ENCODE data around the gene APLP1. TPM values are rescaled to one million over a fixed set of nuclear protein-coding genes. Genes with fewer than 3 reads are reported as not detected.
"Not testable (repeated sequence)": the region's sequence is repeated elsewhere in the genome, so short reads cannot be mapped to it uniquely, and the experiment has no call there.

APLP1 gene
- polyA plus RNA-seq, 10 donors, result 3.8 to 12.7 (median 5.9) TPM

GRCh38 chr19:35852029-35852780 lies 16.2 kb upstream of the APLP1 start, which contains the start of gene NPHS1:
TSS of gene NPHS1 (minus strand) at chr19:35852504. CDS start at chr19:35851837, 667 bp downstream.
- no peak for DNase-seq

GRCh38 chr19:35853038-35853756 lies 15.2 kb upstream of the APLP1 start:
- no peak for DNase-seq

- peak in 1 of 3 donors; percentile 66 for DNase-seq
Measured at GRCh38 chr19:35856546-35857149, 11.7 kb upstream of the APLP1 start, which contains the start of gene KIRREL2. TSS of gene KIRREL2 (plus strand) at chr19:35856911. CDS start at chr19:35857120, 209 bp downstream.

- DNase-seq, result no peak
Measured at GRCh38 chr19:35858311-35858710, 10.1 kb upstream of the APLP1 start.

- DNase-seq, result no peak
Measured at GRCh38 chr19:35859414-35859813, 9.0 kb upstream of the APLP1 start.

GRCh38 chr19:35860436-35860817 lies 7.9 kb upstream of the APLP1 start:
- DNase-seq, result no peak

- DNase-seq, result no peak
Measured at GRCh38 chr19:35860818-35861639, 7.3 kb upstream of the APLP1 start.

- no peak for DNase-seq
Measured at GRCh38 chr19:35861640-35862160, 6.7 kb upstream of the APLP1 start.

- no peak for DNase-seq
Measured at GRCh38 chr19:35862528-35862927, 5.8 kb upstream of the APLP1 start.

GRCh38 chr19:35863018-35863417 lies 5.4 kb upstream of the APLP1 start:
- no peak for DNase-seq

GRCh38 chr19:35868823-35869326 lies 501 bp downstream of the APLP1 start:
- DNase-seq, result peak in 1 of 3 donors; percentile 42

GRCh38 chr19:35869327-35870123 lies 1.2 kb downstream of the APLP1 start:
- DNase-seq, result peak in 2 of 3 donors; percentile 29 to 68

- DNase-seq, result not testable (repeated sequence)
Measured at GRCh38 chr19:35870124-35870736, 1.9 kb downstream of the APLP1 start.

- DNase-seq, result no peak
Measured at GRCh38 chr19:35870798-35871197, 2.4 kb downstream of the APLP1 start.

GRCh38 chr19:35871611-35872010 lies 3.2 kb downstream of the APLP1 start:
- DNase-seq, result no peak

- no peak for DNase-seq
Measured at GRCh38 chr19:35872180-35872579, 3.8 kb downstream of the APLP1 start.

GRCh38 chr19:35874392-35874930 lies 6.1 kb downstream of the APLP1 start:
- DNase-seq, result no peak

GRCh38 chr19:35879068-35879467 lies 10.7 kb downstream of the APLP1 start:
- no peak for DNase-seq

- DNase-seq, result peak; percentile 77 to 93 (median 89)
Measured at GRCh38 chr19:35879770-35880317, 11.5 kb downstream of the APLP1 start.

Measured in muscle of back (tissue), 11 donors.